Motor neuron (in vitro differentiated cells): ENCODE measurements around the gene NRROS. TPM values are rescaled to one million over a fixed set of nuclear protein-coding genes. Genes with fewer than 3 reads are reported as not detected.
A peak's percentile ranks its signal among the peaks of the same experiment; 100 is the strongest.
"Not testable (repeated sequence)": the region's sequence is repeated elsewhere in the genome, so short reads cannot be mapped to it uniquely, and the experiment has no call there.

Experiments used
- ATAC-seq, 8 experiments: fragments of 200-7000 bp; cut with Tn5 transposase; replicated peaks in 6 of 8; 2 replicates each; pipeline ENCODE4 v1.8.0; 2021; ENCODE audit warnings: mild to moderate bottlenecking in 8 of 8, moderate library complexity in 8 of 8
- H3K27ac ChIP-seq, 2 donors: fragments of 250-450 bp; sonication (Bioruptor Pico); 2 replicates each; pipeline ENCODE4 v1.9.0; 2021; ENCODE audit warnings: antibody characterized with exemption in 2 of 2, mild to moderate bottlenecking in 2 of 2, moderate library complexity in 1 of 2
- H3K4me1 ChIP-seq, 2 donors: fragments of 250-450 bp; sonication (Bioruptor Pico); replicated peaks in 1 of 2; 2 replicates each; pipeline ENCODE4 v1.6.1; 2021; ENCODE audit warnings: antibody characterized with exemption in 2 of 2, mild to moderate bottlenecking in 2 of 2, moderate library complexity in 1 of 2
- H3K4me3 ChIP-seq, 5 donors: fragments of 250-450 bp; sonication (Bioruptor Pico); 2 replicates each; pipeline ENCODE4 v1.9.0; 2021; ENCODE audit warnings: antibody characterized with exemption in 5 of 5, mild to moderate bottlenecking in 5 of 5, moderate library complexity in 4 of 5
- WGBS, 10 experiments: fragments of 450-650 bp; shearing (Covaris generic); methylation state at CpG; one replicate each; pipeline ENCODE4 v1.0.0; 2022; 5-methylcytosine and 5-hydroxymethylcytosine counted together
- in situ Hi-C, 9 experiments: fragments of 400-800 bp; cut with MboI; loops; one replicate each; pipeline ENCODE4 v1.15.0; 2021; ENCODE audit warnings: low sequenced_read_pairs in 9 of 9, low pct_unique_long_range_greater_than_20kb in 2 of 9; ENCODE audit not compliant: unreplicated experiment in 9 of 9
- total RNA-seq, 8 experiments: library from RNA; unstranded; fragments of 300-600 nt; gene quantifications; 2 replicates each; pipeline versions ENCODE4 v1.2.3 to v1.2.4, GENCODE V29; 2022

The NRROS gene
- total RNA-seq, 8 experiments from 2014 or later = 0.18 to 0.72 (median 0.47) TPM; not detected in 2

DNA sequence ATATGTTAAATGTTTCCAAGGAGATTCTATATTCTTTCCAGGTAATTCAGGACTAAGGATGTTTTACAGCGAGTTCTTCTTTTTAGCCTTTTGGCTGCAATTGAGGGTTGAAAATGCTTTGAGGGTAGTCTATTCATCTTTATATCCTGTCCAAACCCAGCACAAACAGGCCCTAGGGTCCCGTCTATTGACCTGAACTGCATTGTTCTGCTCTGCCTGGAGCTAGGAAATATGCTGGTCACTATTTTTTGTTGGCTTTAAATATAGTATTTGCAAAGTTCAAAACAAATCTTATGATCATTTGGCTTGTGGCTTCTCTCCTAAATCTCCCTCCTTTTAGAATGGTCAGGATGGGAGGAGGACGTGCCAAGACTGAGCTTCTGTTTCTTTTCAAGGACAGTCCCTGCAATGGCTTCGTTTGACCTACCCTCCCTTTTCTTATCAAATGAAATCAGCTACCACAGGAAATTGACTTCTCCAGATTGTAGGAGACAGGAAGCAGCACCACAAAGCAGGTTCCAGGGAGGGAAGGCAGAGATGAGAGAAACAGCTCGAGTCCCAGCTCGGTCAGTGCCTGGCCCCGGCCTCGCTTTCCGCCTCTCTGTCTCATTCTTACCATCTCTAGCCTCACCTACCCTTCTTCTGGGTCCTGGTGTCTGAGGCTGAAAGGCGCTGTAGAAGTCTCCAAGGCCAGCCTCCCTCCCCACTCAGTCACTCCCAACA lies 27.6 kb upstream of the NRROS start:
- Histone ChIP-seq H3K27ac (no peak overlapping the region), H3K4me1 (peaks cover 0 to 4% of the 10 kb centered on the region in 2 donors), H3K4me3 (no peak overlapping the region)
- 71 to 100% (median 84%) methylated on average over 1 to 8 of the region's 10 CpGs for WGBS, 10 experiments
- in situ Hi-C loops = loop anchor here in 2 of 9 experiments (10.0 kb wide), 1 partner anchor 73 kb away; no protein-coding TSS in a partner anchor
- no peak for ATAC-seq

GRCh38 chr3:196615234-196615633 lies 24.3 kb upstream of the NRROS start:
- peaks cover 11 to 15% of the 10 kb centered on the region in 2 donors for H3K4me1 ChIP-seq
- H3K4me3 ChIP-seq, H3K27ac ChIP-seq, ATAC-seq: not testable (repeated sequence)
- in situ Hi-C loops = loop anchor here in 2 of 9 experiments (10.0 kb wide), 1 partner anchor 70 kb away; no protein-coding TSS in a partner anchor
- 63 to 98% (median 87%) methylated on average over 1 to 6 of the region's 6 CpGs; no CpG with 5 or more reads in 2 of the 10 experiments for WGBS, 10 experiments

- 10 to 88% (median 78%) methylated on average over 1 to 5 of the region's 5 CpGs; no CpG with 5 or more reads in 1 of the 10 experiments for WGBS, 10 experiments
- no peak overlapping the region for H3K4me3 ChIP-seq
- no peak overlapping the region for H3K27ac ChIP-seq
- peaks cover 12 to 14% of the 10 kb centered on the region in 2 donors for H3K4me1 ChIP-seq
- no peak for ATAC-seq
- in situ Hi-C loops = loop anchor here in 2 of 9 experiments (10.0 kb wide), 1 partner anchor 68 kb away; no protein-coding TSS in a partner anchor
Observed at GRCh38 chr3:196617256-196617655, 22.2 kb upstream of the NRROS start.

GRCh38 chr3:196619223-196619622 lies 20.3 kb upstream of the NRROS start:
- H3K4me3 ChIP-seq = no peak overlapping the region
- in situ Hi-C loops = loop anchor here in 2 of 9 experiments (10.0 kb wide), 1 partner anchor 66 kb away; no protein-coding TSS in a partner anchor
- WGBS, 10 experiments = 19 to 65% (median 48%) methylated on average over 1 to 5 of the region's 5 CpGs; no CpG with 5 or more reads in 2 of the 10 experiments
- H3K27ac ChIP-seq = no peak overlapping the region
- peak in 1 of 8 experiments; percentile 31 for ATAC-seq
- H3K4me1 ChIP-seq = peaks cover 12 to 16% of the 10 kb centered on the region in 2 donors

- peak in 3 of 8 experiments; percentile 33 to 86 (median 57) for ATAC-seq
- not testable (repeated sequence) for H3K4me3 ChIP-seq, H3K27ac ChIP-seq
- H3K4me1 ChIP-seq = peaks cover 12 to 16% of the 10 kb centered on the region in 2 donors
- in situ Hi-C loops = loop anchor here in 2 of 9 experiments (10.0 kb wide), 1 partner anchor 65 kb away; no protein-coding TSS in a partner anchor
- WGBS, 10 experiments = no CpG with 5 or more reads among the region's 5 CpGs
Observed at GRCh38 chr3:196619627-196620026, 19.9 kb upstream of the NRROS start.

- Histone ChIP-seq H3K4me3 (no peak overlapping the region), H3K27ac (no peak overlapping the region), H3K4me1 (peaks cover 12 to 16% of the 10 kb centered on the region in 2 donors)
- peak in 4 of 8 experiments; percentile 38 to 93 (median 52) for ATAC-seq
- in situ Hi-C loops = no loop called here
- 20 to 100% (median 68%) methylated on average over 1 to 10 of the region's 10 CpGs; no CpG with 5 or more reads in 1 of the 10 experiments for WGBS, 10 experiments
Observed at GRCh38 chr3:196620161-196620604, 19.3 kb upstream of the NRROS start.

GRCh38 chr3:196620684-196621083 lies 18.8 kb upstream of the NRROS start:
- in situ Hi-C loops = no loop called here
- peaks cover 12 to 16% of the 10 kb centered on the region in 2 donors for H3K4me1 ChIP-seq
- WGBS, 10 experiments = 25 to 100% (median 79%) methylated on average over 1 to 2 of the region's 2 CpGs; no CpG with 5 or more reads in 1 of the 10 experiments
- no peak overlapping the region for H3K27ac ChIP-seq
- ATAC-seq = no peak
- no peak overlapping the region for H3K4me3 ChIP-seq

DNA sequence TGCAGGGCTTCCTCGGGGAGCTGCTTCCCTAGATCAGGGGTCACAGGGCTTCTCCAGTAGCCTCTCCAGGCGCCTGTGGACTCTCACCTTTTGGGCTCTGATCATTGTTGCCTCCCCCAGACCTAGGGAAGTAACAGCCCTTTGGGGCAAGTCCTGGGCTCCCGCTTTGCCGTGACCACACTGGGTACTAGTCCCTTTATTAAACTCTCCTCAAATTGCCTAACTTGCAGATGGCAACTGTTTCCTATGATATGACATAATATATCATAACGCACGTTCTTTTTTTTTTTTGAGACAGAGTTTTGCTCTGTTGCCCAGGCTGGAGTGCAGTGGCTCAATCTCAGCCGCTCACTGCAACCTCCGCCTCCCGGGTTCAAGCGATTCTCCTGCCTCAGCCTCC lies 17.9 kb upstream of the NRROS start:
- ATAC-seq = no peak
- WGBS, 10 experiments = 80 to 100% (median 95%) methylated on average over 2 to 10 of the region's 10 CpGs; no CpG with 5 or more reads in 5 of the 10 experiments
- no peak overlapping the region for H3K4me3 ChIP-seq
- H3K27ac ChIP-seq = no peak overlapping the region
- in situ Hi-C loops = no loop called here
- peaks cover 12 to 16% of the 10 kb centered on the region in 2 donors for H3K4me1 ChIP-seq

GRCh38 chr3:196624067-196624790 lies 15.3 kb upstream of the NRROS start:
- 56 to 95% (median 73%) methylated on average over 3 to 11 of the region's 12 CpGs for WGBS, 10 experiments
- in situ Hi-C loops = no loop called here

DNA sequence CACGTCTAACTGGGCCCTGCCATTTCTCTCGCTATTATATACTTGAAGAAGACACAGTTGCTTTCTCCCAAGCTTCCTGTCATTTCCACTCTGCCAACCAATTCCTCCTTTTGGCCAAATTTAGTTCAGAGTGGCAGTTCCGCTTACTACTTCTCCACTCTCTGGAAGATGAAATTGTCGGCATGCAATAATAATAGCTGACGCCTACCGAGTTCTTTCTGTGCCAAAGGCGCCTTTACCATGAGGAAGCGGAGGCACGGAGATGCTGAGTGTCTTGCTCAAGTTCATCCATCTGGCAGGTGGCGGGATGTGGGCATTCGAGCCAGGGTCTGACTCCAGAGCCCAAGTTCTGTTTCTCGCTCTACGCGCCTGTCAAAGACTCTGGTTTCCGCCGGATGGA lies 14.6 kb upstream of the NRROS start:
- H3K27ac ChIP-seq = no peak overlapping the region
- peaks cover 4 to 8% of the 10 kb centered on the region in 2 donors for H3K4me1 ChIP-seq
- H3K4me3 ChIP-seq = no peak overlapping the region
- no peak for ATAC-seq
- in situ Hi-C loops = no loop called here
- 80 to 100% (median 95%) methylated on average over 1 to 13 of the region's 16 CpGs; no CpG with 5 or more reads in 3 of the 10 experiments for WGBS, 10 experiments

More at GRCh38 chr3:196624067-196624790, 15.3 kb upstream of the NRROS start:
- Histone ChIP-seq H3K27ac (no peak overlapping the region), H3K4me1 (peaks cover 10 to 12% of the 10 kb centered on the region in 2 donors), H3K4me3 (no peak overlapping the region)
- peak in 1 of 8 experiments; percentile 77 for ATAC-seq

DNA sequence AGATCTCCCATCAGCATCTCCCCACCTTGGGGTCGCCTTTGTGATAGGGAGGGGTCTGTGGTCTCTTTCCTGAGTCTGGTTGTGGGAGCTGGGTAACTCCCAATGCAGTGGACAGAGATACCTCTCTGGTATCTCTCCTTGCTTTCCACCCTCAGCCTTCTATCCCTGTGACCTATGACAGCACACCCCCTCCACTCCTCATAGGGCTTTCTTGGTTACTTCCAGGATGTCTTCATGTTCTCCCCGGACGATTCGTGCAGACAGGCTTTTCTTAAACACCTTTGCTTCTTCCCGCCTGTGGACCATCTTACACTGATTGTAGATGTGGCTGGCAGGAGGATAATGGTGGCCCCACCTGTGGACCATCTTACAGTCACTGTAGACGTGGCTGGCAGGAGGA lies 14.2 kb upstream of the NRROS start:
- WGBS, 10 experiments = 20 to 100% (median 83%) methylated on average over 1 to 3 of the region's 6 CpGs; no CpG with 5 or more reads in 7 of the 10 experiments
- Histone ChIP-seq H3K4me3 (no peak overlapping the region), H3K27ac (no peak overlapping the region), H3K4me1 (peaks cover under 1 to 3% of the 10 kb centered on the region in 2 donors)
- in situ Hi-C loops = no loop called here
- no peak for ATAC-seq

GRCh38 chr3:196627918-196628231 lies 11.6 kb upstream of the NRROS start:
- Histone ChIP-seq H3K4me1 (peaks cover 7 to 8% of the 10 kb centered on the region in 2 donors), H3K4me3 (no peak overlapping the region), H3K27ac (no peak overlapping the region)
- in situ Hi-C loops = no loop called here
- 74 to 100% (median 81%) methylated on average over 2 to 7 of the region's 8 CpGs; no CpG with 5 or more reads in 4 of the 10 experiments for WGBS, 10 experiments
- ATAC-seq = no peak

DNA sequence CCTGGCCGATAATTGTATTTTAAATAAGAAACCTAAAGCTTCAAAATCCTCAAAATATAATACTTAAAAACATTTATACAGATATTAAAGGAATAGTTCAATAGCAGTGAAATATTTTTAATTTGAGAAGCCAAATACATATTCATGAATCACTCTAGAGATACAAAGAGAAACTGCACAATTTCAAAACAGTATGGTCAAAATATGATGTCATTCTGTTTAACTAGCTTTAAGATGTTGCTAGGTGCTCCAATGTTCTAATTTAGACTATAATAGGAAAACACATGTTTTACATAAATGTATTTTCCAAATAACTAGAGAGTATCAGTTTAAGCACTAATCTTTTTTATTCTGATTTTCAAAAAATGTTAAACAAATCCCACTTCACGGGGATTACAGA lies 10.3 kb upstream of the NRROS start:
- no peak overlapping the region for H3K27ac ChIP-seq
- WGBS, 10 experiments = 89 to 100% (median 95%) methylated on average over 1 to 2 of the region's 2 CpGs; no CpG with 5 or more reads in 4 of the 10 experiments
- peaks cover 13% of the 10 kb centered on the region in 2 donors for H3K4me1 ChIP-seq
- ATAC-seq = no peak
- in situ Hi-C loops = no loop called here
- no peak overlapping the region for H3K4me3 ChIP-seq
